ENCODE results near the gene ZFPL1.

ZFPL1 gene

GRCh38 chr11:65060913-65061408, 23.1 kb upstream of the ZFPL1 start:
- no peak for DNase-seq

GRCh38 chr11:65063532-65063931, 20.5 kb upstream of the ZFPL1 start:
- DNase-seq, result no peak

GRCh38 chr11:65064847-65065240, 19.2 kb upstream of the ZFPL1 start:
- DNase-seq, result no peak

DNA sequence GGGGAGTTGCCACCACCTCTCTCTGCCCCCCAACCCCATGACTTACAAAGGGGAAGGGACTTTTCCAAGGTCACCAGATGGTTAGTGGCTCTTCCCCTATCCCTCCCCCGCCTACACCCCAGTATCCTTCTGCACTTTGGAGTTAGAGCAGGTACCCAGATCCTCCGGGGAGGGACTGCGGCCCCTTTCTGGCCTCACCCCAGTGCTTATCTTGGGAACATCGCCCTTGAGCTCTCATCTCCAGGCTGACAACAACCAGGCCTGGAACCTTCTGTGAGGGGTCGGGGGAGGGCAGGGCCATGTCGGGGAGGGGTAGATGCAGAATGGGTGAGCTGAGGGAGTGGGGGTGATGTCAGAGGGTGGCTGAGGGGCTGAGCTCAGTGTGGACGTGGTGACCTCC, 18.2 kb upstream of the ZFPL1 start:
- no peak for DNase-seq

- DNase-seq, result no peak
Observed at GRCh38 chr11:65066315-65066714, 17.7 kb upstream of the ZFPL1 start.

DNA sequence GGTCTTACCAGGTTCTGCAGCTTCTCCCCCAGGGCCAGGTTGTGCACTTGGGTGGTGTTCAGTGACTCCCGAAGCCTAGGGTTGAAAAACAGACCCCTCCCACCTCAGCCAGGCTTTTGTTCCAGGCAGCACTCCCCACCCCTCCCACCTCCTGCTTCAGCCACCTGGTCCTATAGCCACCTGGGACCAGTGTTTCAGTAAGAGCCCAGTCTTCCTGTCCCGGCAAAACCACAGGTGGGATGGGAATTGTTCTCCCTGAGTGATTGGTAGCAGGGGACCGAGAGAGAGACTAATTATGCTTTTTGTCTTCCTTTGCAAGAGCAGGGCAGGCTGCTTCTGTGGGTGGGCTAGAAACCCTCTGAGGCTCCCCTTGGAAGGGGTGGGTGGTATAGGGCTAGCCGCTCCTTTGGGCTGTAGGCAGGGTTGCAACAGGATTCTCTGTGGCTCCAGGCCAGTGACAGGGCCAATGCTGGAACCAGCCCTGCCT, 17.2 kb upstream of the ZFPL1 start:
- DNase-seq, result no peak

- DNase-seq, result no peak
Observed at GRCh38 chr11:65067446-65067845, 16.6 kb upstream of the ZFPL1 start.

GRCh38 chr11:65069217-65069616, 14.8 kb upstream of the ZFPL1 start:
- DNase-seq, result no peak

DNA sequence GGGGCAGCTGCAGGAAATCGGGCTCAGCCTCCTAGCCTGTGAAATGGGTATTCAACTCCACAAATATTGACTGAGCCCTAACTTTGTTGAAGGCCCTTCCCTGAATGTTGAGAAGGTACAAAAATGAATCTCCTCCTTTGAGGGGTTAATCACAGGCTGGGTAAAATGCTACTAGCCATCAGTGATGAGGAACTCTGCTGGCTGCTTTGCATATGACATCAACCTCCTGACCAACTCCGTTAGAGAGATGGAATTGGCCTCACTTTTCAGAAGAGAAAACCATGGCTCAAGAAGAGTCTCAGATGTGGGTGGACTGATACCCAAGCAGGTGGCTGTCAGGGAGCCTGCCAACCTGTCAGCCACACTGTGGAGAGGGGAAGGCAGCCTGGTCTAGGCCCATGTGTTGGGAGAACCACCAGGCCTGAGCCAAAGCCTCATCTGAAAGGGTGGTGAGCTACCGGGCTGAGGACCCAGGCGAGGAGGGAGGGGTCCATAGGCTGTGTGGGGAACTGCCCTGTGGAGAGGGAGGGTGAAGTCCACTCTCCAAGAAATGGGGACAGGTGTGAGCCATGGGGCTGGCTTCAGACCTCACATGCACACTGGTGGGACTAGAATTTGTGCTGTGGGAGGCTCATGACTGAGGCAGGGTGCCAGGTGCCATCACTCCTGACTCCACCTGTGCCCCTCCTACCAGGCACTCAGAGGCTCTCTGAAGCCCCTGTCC, 12.0 kb upstream of the ZFPL1 start:
- DNase-seq, result no peak

GRCh38 chr11:65072631-65072966, 11.4 kb upstream of the ZFPL1 start:
- DNase-seq, result no peak

DNA sequence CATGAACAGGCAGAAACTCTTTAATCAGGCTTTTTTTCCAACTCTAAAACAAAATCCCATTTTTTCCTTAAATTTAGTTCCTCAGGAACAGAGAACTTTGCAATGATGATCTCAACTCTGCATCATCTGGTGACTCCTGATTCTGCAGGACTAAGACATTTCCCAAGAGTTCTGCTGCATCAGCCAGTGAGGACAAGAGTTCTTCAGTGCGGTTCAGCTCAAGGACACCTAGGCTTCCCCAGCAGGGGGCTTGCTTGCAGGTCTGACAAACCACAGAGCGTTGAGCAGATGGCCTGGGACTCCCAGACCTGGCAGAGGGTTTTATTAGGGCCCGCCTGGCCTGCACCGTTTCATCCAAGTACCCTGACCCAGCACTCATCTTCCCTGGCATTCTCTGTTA, 6.6 kb upstream of the ZFPL1 start:
- DNase-seq, result no peak

- DNase-seq, result no peak
Observed at GRCh38 chr11:65078151-65078550, 5.9 kb upstream of the ZFPL1 start.

DNA sequence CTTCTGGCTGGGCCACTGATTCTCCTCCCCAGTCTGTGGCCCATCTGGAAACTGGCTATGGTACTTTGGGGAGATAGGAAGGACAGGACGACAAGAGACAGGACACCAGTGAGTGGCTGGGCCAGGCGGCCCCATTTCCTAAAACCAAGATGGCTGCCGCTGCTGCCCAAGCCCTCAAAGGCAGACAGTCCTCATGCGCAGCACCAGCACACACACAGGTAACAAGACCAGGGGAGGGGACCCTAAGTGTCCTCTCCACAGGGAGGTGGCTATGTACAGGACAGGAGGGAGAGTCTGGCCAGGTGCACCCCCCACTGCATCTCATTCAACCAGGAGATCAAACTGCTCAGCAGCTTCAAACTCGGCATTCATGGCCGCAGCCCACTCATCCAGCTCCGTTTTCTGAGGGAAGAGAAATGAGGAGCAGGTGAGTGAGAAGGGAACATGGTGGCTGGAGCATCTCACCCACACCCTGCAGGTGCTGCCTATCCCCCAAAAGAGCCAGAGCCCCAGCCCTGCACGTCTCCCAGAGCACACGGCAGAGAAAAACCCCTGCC, 5.2 kb upstream of the ZFPL1 start:
- no peak for DNase-seq

GRCh38 chr11:65083134-65083833, 738 bp upstream of the ZFPL1 start:
- no peak for DNase-seq

- no peak for DNase-seq
Observed at GRCh38 chr11:65084598-65085375, 765 bp downstream of the ZFPL1 start.

DNA sequence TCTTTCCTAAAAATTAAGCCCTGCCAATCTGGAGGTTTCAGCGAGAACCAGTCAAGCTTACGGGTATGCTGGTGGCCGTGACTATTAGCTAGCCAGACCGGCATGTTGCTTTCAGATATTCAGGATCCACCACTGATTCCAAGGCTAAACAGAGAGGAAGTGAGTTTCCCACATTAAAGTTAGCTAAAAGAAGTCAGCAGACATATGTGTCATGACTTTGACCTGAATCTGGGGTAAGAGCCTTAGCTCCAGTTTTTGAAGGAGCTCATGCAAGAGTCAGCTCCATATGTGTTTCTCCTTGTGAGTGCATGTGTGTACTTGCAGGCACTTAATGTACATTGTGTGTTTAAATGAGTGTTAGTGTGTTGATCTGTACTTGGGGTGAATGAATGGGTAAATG, 1.4 kb downstream of the ZFPL1 start:
- no peak for DNase-seq

GRCh38 chr11:65086809-65087208, 2.8 kb downstream of the ZFPL1 start:
- no peak for DNase-seq

GRCh38 chr11:65087216-65087615, 3.2 kb downstream of the ZFPL1 start:
- DNase-seq, result no peak

DNA sequence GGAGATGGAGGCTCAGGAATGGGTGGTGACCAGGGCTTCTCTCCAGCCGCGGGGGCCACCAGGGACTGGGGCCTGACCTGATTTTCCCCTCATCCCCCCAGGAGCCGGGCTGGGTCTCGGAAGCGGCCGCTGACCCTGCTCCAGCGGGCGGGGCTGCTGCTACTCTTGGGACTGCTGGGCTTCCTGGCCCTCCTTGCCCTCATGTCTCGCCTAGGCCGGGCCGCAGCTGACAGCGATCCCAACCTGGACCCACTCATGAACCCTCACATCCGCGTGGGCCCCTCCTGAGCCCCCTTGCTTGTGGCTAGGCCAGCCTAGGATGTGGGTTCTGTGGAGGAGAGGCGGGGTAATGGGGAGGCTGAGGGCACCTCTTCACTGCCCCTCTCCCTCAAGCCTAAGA, 3.8 kb downstream of the ZFPL1 start:
- no peak for DNase-seq

- no peak for DNase-seq
Observed at GRCh38 chr11:65089621-65090020, 5.6 kb downstream of the ZFPL1 start.

GRCh38 chr11:65090628-65091027, 6.6 kb downstream of the ZFPL1 start:
- DNase-seq, result peak in 6 of 14 donors; percentile 2 to 42 (median 21)

- DNase-seq, result no peak
Observed at GRCh38 chr11:65095427-65095826, 11.4 kb downstream of the ZFPL1 start.

Measured in C1 segment of cervical spinal cord (tissue), 14 donors.